ENCODE data around the gene MYO3B.

The MYO3B gene

GRCh38 chr2:170571612-170572011 lies 393.7 kb downstream of the MYO3B start:
- no peak overlapping the region for H3K4me3 ChIP-seq (ENCODE audit: low read depth, low read length)
- DNase-seq (ENCODE audit: low read depth) = no peak
- TF ChIP-seq, protein P1, sequence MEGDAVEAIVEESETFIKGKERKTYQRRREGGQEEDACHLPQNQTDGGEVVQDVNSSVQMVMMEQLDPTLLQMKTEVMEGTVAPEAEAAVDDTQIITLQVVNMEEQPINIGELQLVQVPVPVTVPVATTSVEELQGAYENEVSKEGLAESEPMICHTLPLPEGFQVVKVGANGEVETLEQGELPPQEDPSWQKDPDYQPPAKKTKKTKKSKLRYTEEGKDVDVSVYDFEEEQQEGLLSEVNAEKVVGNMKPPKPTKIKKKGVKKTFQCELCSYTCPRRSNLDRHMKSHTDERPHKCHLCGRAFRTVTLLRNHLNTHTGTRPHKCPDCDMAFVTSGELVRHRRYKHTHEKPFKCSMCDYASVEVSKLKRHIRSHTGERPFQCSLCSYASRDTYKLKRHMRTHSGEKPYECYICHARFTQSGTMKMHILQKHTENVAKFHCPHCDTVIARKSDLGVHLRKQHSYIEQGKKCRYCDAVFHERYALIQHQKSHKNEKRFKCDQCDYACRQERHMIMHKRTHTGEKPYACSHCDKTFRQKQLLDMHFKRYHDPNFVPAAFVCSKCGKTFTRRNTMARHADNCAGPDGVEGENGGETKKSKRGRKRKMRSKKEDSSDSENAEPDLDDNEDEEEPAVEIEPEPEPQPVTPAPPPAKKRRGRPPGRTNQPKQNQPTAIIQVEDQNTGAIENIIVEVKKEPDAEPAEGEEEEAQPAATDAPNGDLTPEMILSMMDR (IDR thresholded peaks at IDR 0.05; ENCODE audit: insufficient read depth, low read depth, low read length, missing control alignments) = no peak

DNA sequence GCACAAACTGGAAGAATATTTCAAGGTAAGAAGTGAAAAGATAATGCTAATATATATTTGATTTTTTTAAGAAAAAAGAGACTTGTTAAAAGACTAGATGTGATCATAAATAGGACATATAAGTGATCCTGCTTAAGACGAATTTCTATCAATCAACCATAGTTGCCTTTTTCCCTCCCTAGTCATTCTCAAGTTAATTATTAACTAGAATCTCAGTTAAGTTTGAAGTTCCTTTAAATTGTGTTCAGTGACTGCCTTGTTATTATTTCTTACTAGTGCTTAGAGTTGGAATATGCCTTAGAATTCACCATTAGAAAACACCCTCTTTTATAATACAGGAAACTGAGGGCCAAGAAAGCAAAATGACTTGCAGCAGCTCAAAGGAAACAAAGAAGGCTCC lies 395.7 kb downstream of the MYO3B start:
- H3K4me3 ChIP-seq (ENCODE audit: low read depth, low read length) = no peak overlapping the region
- no peak for DNase-seq (ENCODE audit: low read depth)
- TF ChIP-seq, protein P1 (IDR thresholded peaks at IDR 0.05; ENCODE audit: insufficient read depth, low read depth, low read length, missing control alignments) = no peak

GRCh38 chr2:170576296-170576695 lies 398.3 kb downstream of the MYO3B start:
- H3K4me3 ChIP-seq (ENCODE audit: low read depth, low read length) = no peak overlapping the region
- no peak for DNase-seq (ENCODE audit: low read depth)
- TF ChIP-seq, protein P1 (IDR thresholded peaks at IDR 0.05; ENCODE audit: insufficient read depth, low read depth, low read length, missing control alignments) = no peak

GRCh38 chr2:170577356-170577755 lies 399.4 kb downstream of the MYO3B start:
- TF ChIP-seq, protein P1 (IDR thresholded peaks at IDR 0.05; ENCODE audit: insufficient read depth, low read depth, low read length, missing control alignments) = no peak
- no peak for DNase-seq (ENCODE audit: low read depth)

DNA sequence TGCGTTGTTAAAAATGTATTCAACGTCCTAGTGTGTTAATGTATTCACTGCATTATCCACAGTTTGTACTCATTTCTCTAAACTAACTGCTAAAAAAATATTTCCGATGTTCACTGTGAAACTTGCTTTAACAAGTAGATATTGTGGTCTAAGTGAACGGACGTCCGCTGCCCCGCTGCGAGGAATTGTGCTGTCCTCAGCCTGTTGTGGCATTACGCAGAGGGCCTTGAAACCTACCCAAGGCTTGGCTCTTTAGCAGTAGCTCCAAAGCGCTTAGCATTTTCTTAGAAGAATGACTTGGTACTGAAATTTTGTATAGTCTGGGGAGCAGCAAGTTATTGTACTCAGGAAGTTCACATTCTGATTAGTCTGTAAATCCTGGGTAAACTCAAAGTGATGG lies 400.7 kb downstream of the MYO3B start:
- H3K4me3 ChIP-seq (ENCODE audit: low read depth, low read length) = no peak overlapping the region
- no peak for DNase-seq (ENCODE audit: low read depth)
- TF ChIP-seq, protein P1 (IDR thresholded peaks at IDR 0.05; ENCODE audit: insufficient read depth, low read depth, low read length, missing control alignments) = no peak

More at GRCh38 chr2:170577356-170577755, 399.4 kb downstream of the MYO3B start:
- no peak overlapping the region for H3K4me3 ChIP-seq (ENCODE audit: low read depth, low read length)

DNA sequence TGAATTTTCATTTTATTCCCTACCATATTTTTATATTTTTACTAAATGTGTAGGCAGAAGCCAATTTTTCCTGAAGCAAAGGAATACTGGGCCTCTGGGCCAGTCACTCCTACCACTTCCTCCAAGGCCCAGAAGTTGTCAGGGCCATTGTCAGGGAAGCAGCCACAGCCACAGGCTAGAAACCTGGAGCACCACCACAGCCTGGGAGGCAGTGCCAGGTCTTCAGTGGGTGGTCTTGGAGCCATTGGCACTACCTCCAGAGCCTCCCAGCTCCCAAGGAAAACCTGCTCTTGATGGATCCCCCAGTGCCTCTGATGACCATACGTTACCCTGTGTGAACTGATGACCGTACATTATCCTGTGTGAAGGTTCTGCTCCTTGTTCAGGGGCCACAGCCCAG lies 401.6 kb downstream of the MYO3B start:
- H3K4me3 ChIP-seq (ENCODE audit: low read depth, low read length) = no peak overlapping the region
- DNase-seq (ENCODE audit: low read depth) = no peak
- TF ChIP-seq, protein P1 (IDR thresholded peaks at IDR 0.05; ENCODE audit: insufficient read depth, low read depth, low read length, missing control alignments) = no peak

DNA sequence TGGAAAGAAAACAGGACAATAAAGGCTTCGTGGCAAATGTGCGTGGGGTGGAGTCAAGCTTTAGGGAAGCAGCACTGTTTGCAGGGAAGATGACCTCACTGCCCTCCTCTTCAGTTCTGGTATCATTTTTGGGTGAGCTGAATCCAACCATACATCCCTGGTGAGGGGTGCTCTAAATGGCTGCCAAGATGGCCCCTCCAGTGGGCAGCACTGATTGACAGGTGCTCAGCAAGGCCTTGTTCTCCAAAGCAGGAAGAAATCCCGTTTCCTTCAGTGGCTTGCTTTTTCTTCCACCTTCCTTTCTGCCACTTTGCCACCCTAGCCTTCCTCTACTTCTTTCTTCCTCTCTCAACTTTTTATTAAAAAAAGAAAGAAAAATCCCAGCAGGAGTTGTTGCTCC lies 404.4 kb downstream of the MYO3B start:
- no peak overlapping the region for H3K4me3 ChIP-seq (ENCODE audit: low read depth, low read length)
- TF ChIP-seq, protein P1 (IDR thresholded peaks at IDR 0.05; ENCODE audit: insufficient read depth, low read depth, low read length, missing control alignments) = no peak
- no peak for DNase-seq (ENCODE audit: low read depth)

Measured in GM12865 (cell line).